Activated CD8-positive, alpha-beta memory T cell treated with anti-CD3 and anti-CD28 coated beads, Interleukin-2, amount 10 ng/mL, durations not matched to agents 7 days and 5 days (primary cell): ENCODE results near the gene MT1H. TPM values are rescaled to one million over a fixed set of nuclear protein-coding genes. Genes with fewer than 3 reads are reported as not detected.
"Not testable (repeated sequence)": the region's sequence is repeated elsewhere in the genome, so short reads cannot be mapped to it uniquely, and the experiment has no call there.

Source experiments
- ATAC-seq: fragments of 150-1000 bp; cut with Tn5 transposase; one replicate; pipeline ENCODE4 v1.10.0; 2021; ENCODE audit warnings: moderate library complexity
- CTCF ChIA-PET: fragments of 350-600 bp; sonication (Branson Sonifier 250); formaldehyde crosslinking; loops from one replicate; lab custom pipeline; 2021; ENCODE audit warnings: antibody characterized with exemption; lab: Charles Lee
- DNase-seq: peaks from one replicate; pipeline ENCODE4 v3.0.0-alpha.2; 2020
- H3K27ac Mint-ChIP-seq: one replicate; pipeline ENCODE4 v1.8.0; 2021; ENCODE audit warnings: mild to moderate bottlenecking, mixed read lengths
- H3K27me3 Mint-ChIP-seq: one replicate; pipeline ENCODE4 v1.8.0; 2021; ENCODE audit warnings: mixed read lengths
- H3K36me3 Mint-ChIP-seq: one replicate; pipeline ENCODE4 v1.8.0; 2021; ENCODE audit warnings: mild to moderate bottlenecking, mixed read lengths
- H3K4me1 Mint-ChIP-seq: one replicate; pipeline ENCODE4 v1.8.0; 2021; ENCODE audit warnings: mixed read lengths
- H3K4me3 Mint-ChIP-seq: one replicate; pipeline ENCODE4 v1.8.0; 2021; ENCODE audit warnings: mild to moderate bottlenecking, moderate library complexity, mixed read lengths
- H3K9me3 Mint-ChIP-seq: one replicate; pipeline ENCODE4 v1.8.0; 2022; ENCODE audit warnings: low read depth, mixed read lengths
- total RNA-seq, 2 experiments: library from RNA; stranded (reverse); gene quantifications; one replicate each; pipeline ENCODE4 v1.2.3, GENCODE V29; 2021

MT1H gene
- total RNA-seq, 2 experiments from 2014 or later, result not detected

- CTCF ChIA-PET, result interaction anchor here (1.1 to 2.4 kb wide), 6 partner anchors 8 to 190 kb away, joined by 3 to 17 read pairs (median 5); no protein-coding TSS in a partner anchor
- Mint-ChIP-seq H3K36me3 (peaks cover 4% of the 10 kb centered on the region), H3K27me3 (no peaks in the 10 kb centered on the region), H3K27ac (peak overlapping the region; percentile 93), H3K4me1 (peaks cover 44% of the 10 kb centered on the region), H3K4me3 (peak overlapping the region; percentile 85), H3K9me3 (no peaks in the 10 kb centered on the region)
- DNase-seq (peak; percentile 62), ATAC-seq (peak; percentile 18)
These were observed 39.9 kb downstream of the MT1H start for GRCh38 chr16:56709443-56710040.

GRCh38 chr16:56710181-56710737, 40.6 kb downstream of the MT1H start:
- ATAC-seq, result no peak
- CTCF ChIA-PET, result interaction anchor here (1.2 to 2.0 kb wide), 2 partner anchors 8 to 19 kb away, joined by 3 to 8 read pairs; no protein-coding TSS in a partner anchor
- peaks cover 4% of the 10 kb centered on the region for H3K36me3 Mint-ChIP-seq
- DNase-seq, result no peak
- peak overlapping the region; percentile 85 for H3K4me3 Mint-ChIP-seq
- H3K27me3 Mint-ChIP-seq, result no peaks in the 10 kb centered on the region
- H3K9me3 Mint-ChIP-seq, result no peaks in the 10 kb centered on the region
- H3K27ac Mint-ChIP-seq, result peak overlapping the region; percentile 93
- H3K4me1 Mint-ChIP-seq, result peaks cover 44% of the 10 kb centered on the region

- CTCF ChIA-PET, result interaction anchor here (0.8 to 1.6 kb wide), 3 partner anchors 10 to 135 kb away, joined by 3 read pairs; no protein-coding TSS in a partner anchor
- no peak overlapping the region for H3K4me3 Mint-ChIP-seq
- peaks cover 4% of the 10 kb centered on the region for H3K36me3 Mint-ChIP-seq
- no peaks in the 10 kb centered on the region for H3K9me3 Mint-ChIP-seq
- no peak overlapping the region for H3K27ac Mint-ChIP-seq
- ATAC-seq (no peak), DNase-seq (no peak)
- peaks cover 47% of the 10 kb centered on the region for H3K4me1 Mint-ChIP-seq
- H3K27me3 Mint-ChIP-seq, result no peaks in the 10 kb centered on the region
These were observed 42.2 kb downstream of the MT1H start for GRCh38 chr16:56711862-56712261.

- H3K4me3 Mint-ChIP-seq, result no peak overlapping the region
- no peaks in the 10 kb centered on the region for H3K27me3 Mint-ChIP-seq
- H3K36me3 Mint-ChIP-seq, result peaks cover 4% of the 10 kb centered on the region
- DNase-seq, result no peak
- no peak for ATAC-seq
- H3K9me3 Mint-ChIP-seq, result no peaks in the 10 kb centered on the region
- no peak overlapping the region for H3K27ac Mint-ChIP-seq
- CTCF ChIA-PET, result interaction anchor here (0.8 to 3.0 kb wide), 2 partner anchors 11 to 131 kb away, joined by 3 to 12 read pairs; no protein-coding TSS in a partner anchor
- peaks cover 34% of the 10 kb centered on the region for H3K4me1 Mint-ChIP-seq
These were observed 44.2 kb downstream of the MT1H start for GRCh38 chr16:56713794-56714193.

GRCh38 chr16:56715126-56715525, 45.5 kb downstream of the MT1H start:
- CTCF ChIA-PET, result interaction anchor here (0.7 to 3.0 kb wide), 4 partner anchors 9 to 367 kb away, joined by 3 to 12 read pairs (median 4); no protein-coding TSS in a partner anchor
- Mint-ChIP-seq H3K4me1 (peaks cover 21% of the 10 kb centered on the region), H3K27me3 (no peaks in the 10 kb centered on the region), H3K27ac (no peak overlapping the region), H3K36me3 (peaks cover 4% of the 10 kb centered on the region), H3K9me3 (no peaks in the 10 kb centered on the region), H3K4me3 (no peak overlapping the region)
- DNase-seq (no peak), ATAC-seq (no peak)

GRCh38 chr16:56716761-56717160, 47.1 kb downstream of the MT1H start:
- Mint-ChIP-seq H3K9me3 (no peaks in the 10 kb centered on the region), H3K4me1 (peaks cover 7% of the 10 kb centered on the region), H3K27me3 (no peaks in the 10 kb centered on the region), H3K4me3 (no peak overlapping the region), H3K27ac (no peak overlapping the region), H3K36me3 (no peaks in the 10 kb centered on the region)
- no peak for DNase-seq
- ATAC-seq, result no peak
- CTCF ChIA-PET, result interaction anchor here (1.0 to 1.9 kb wide), 4 partner anchors 8 to 140 kb away, joined by 3 to 6 read pairs (median 4); partner anchors contain the start of gene NUP93

- not testable (repeated sequence) for H3K36me3 Mint-ChIP-seq, H3K27ac Mint-ChIP-seq, ATAC-seq, H3K27me3 Mint-ChIP-seq, H3K9me3 Mint-ChIP-seq, H3K4me1 Mint-ChIP-seq, H3K4me3 Mint-ChIP-seq, DNase-seq
- CTCF ChIA-PET, result interaction anchor here (1.3 to 3.5 kb wide), 4 partner anchors 12 to 141 kb away, joined by 3 to 12 read pairs (median 5); partner anchors contain the start of gene NUP93
These were observed 47.9 kb downstream of the MT1H start for GRCh38 chr16:56717532-56717931.

Other genes with a start within 250 kb of the MT1H start
- 10 to 100 TPM; 48.9 to 54.2 TPM for gene AMFR, start 244.3 kb upstream of the MT1H start, total RNA-seq
- 100 to 1,000 TPM; 242 to 279 TPM for gene NUDT21, start 218.5 kb upstream of the MT1H start, total RNA-seq
- gene OGFOD1, start 218.3 kb upstream of the MT1H start, total RNA-seq, result 10 to 100 TPM; 41.9 to 63.1 TPM
- 1 to 10 TPM; 6.2 to 8.2 TPM for gene BBS2, start 149.8 kb upstream of the MT1H start, total RNA-seq
- not detected for gene MT4, start 104.7 kb upstream of the MT1H start, total RNA-seq
- 1 to 10 TPM in 1 of 2 experiments, not detected in 1; 3.6 TPM for gene MT3, start 80.3 kb upstream of the MT1H start, total RNA-seq
- gene MT2A, start 61.2 kb upstream of the MT1H start, total RNA-seq, result 100 to 1,000 TPM; 121 to 125 TPM
- 10 to 100 TPM; 41.2 to 54.1 TPM for gene MT1E, start 44.0 kb upstream of the MT1H start, total RNA-seq
- gene MT1M, start 37.2 kb upstream of the MT1H start, total RNA-seq, result not detected
- gene MT1A, start 31.1 kb upstream of the MT1H start, total RNA-seq, result under 1 TPM in 1 of 2 experiments, not detected in 1; 0.91 TPM
- not detected for gene MT1B, start 17.9 kb upstream of the MT1H start, total RNA-seq
- 10 to 100 TPM; 11.4 to 20.6 TPM for gene MT1F, start 11.9 kb upstream of the MT1H start, total RNA-seq
- 1 to 10 TPM; 2.8 to 3.4 TPM for gene MT1G, start 1.7 kb upstream of the MT1H start, total RNA-seq
- 10 to 100 TPM; 34.2 to 39.5 TPM for gene MT1X, start 12.7 kb downstream of the MT1H start, total RNA-seq
- 100 to 1,000 TPM; 126 to 129 TPM for gene NUP93, start 60.3 kb downstream of the MT1H start, total RNA-seq
- not detected for gene SLC12A3, start 195.4 kb downstream of the MT1H start, total RNA-seq